ENCODE measurements around the gene DNAH10. TPM values are rescaled to one million over a fixed set of nuclear protein-coding genes. Genes with fewer than 3 reads are reported as not detected.

DNAH10 gene
- total RNA-seq, 4 donors from 2014 or later: 0.14 to 0.20 TPM; not detected in 2

DNA sequence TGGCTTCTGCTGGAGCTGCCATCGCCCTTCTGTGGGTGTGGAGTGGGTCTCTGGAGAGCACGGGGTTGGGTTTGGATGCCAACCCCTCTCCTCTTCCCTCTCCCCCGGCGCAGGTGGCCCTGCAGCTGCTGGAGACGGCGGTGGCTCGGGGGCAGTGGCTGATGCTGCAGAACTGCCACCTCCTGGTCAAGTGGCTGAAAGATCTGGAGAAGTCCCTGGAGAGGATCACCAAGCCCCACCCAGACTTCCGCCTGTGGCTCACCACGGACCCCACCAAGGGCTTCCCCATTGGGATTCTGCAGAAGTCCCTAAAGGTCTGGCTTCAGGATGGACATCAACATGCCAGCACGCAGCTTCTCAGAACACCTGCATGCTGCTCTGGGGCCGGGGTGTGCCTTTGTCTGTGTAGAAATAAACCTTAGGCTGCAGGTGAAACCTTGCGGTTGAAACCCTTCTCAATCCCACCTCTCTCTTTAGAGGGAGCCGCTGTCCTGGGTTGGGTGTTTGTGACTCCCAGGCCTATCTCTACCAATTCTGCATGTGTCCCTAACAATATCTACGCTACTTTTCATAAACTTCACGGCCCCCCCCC, 166.3 kb downstream of the DNAH10 start:
- H3K27ac ChIP-seq: no peak overlapping the region
- H3K4me1 ChIP-seq: no peaks in the 10 kb centered on the region
- in situ Hi-C loops (cut with MboI; ENCODE audit: low pct_ligation_motif_present in 1 of 4, low pct_unique_long_range_greater_than_20kb in 1 of 4, low sequenced_read_pairs in 3 of 4): no loop called here

GRCh38 chr12:123928897-123929296, 166.8 kb downstream of the DNAH10 start:
- no peaks in the 10 kb centered on the region for H3K36me3 ChIP-seq
- WGBS, 2 donors (ENCODE audit: low coverage in 1 of 2): 20 to 88% methylated on average over 1 to 7 of the region's 7 CpGs
- no peak overlapping the region for H3K4me3 ChIP-seq
- H3K27ac ChIP-seq: no peak overlapping the region
- no peak for TF ChIP-seq EP300 (IDR thresholded peaks at IDR 0.05; ENCODE audit: low read depth)
- in situ Hi-C loops (cut with MboI; ENCODE audit: low pct_ligation_motif_present in 1 of 4, low pct_unique_long_range_greater_than_20kb in 1 of 4, low sequenced_read_pairs in 3 of 4): no loop called here
- no peaks in the 10 kb centered on the region for H3K9me3 ChIP-seq
- no peaks in the 10 kb centered on the region for H3K4me1 ChIP-seq
- no peak for DNase-seq
- H3K27me3 ChIP-seq: no peaks in the 10 kb centered on the region
- intact Hi-C loops (cut with DNase I; ENCODE audit: low total_unique reads): no loop called here

More for the DNA sequence above, 166.3 kb downstream of the DNAH10 start:
- no peak overlapping the region for H3K4me3 ChIP-seq
- DNase-seq: no peak
- no peaks in the 10 kb centered on the region for H3K9me3 ChIP-seq
- no peak for TF ChIP-seq CTCF (IDR thresholded peaks at IDR 0.05)
- H3K27me3 ChIP-seq: no peaks in the 10 kb centered on the region
- no peaks in the 10 kb centered on the region for H3K36me3 ChIP-seq
- 71% methylated on average over 15 of the region's 15 CpGs; no CpG with 5 or more reads in 1 of the 2 donors for WGBS, 2 donors (ENCODE audit: low coverage in 1 of 2)
- intact Hi-C loops (cut with DNase I; ENCODE audit: low total_unique reads): no loop called here

GRCh38 chr12:123929946-123930583, 168.0 kb downstream of the DNAH10 start:
- TF ChIP-seq EP300 (IDR thresholded peaks at IDR 0.05; ENCODE audit: low read depth) (no peak), POLR2A (IDR thresholded peaks at IDR 0.05) (no peak), CTCF (IDR thresholded peaks at IDR 0.05) (no peak), POLR2AphosphoS5 (IDR thresholded peaks at IDR 0.05) (no peak)
- Histone ChIP-seq H3K4me1 (no peaks in the 10 kb centered on the region), H3K36me3 (no peaks in the 10 kb centered on the region), H3K4me3 (no peak overlapping the region), H3K27me3 (no peaks in the 10 kb centered on the region), H3K9me3 (no peaks in the 10 kb centered on the region), H3K27ac (no peak overlapping the region)
- in situ Hi-C loops (cut with MboI; ENCODE audit: low pct_ligation_motif_present in 1 of 4, low pct_unique_long_range_greater_than_20kb in 1 of 4, low sequenced_read_pairs in 3 of 4): no loop called here
- intact Hi-C loops (cut with DNase I; ENCODE audit: low total_unique reads): no loop called here
- 80% methylated on average over 9 of the region's 9 CpGs; no CpG with 5 or more reads in 1 of the 2 donors for WGBS, 2 donors (ENCODE audit: low coverage in 1 of 2)
- DNase-seq: no peak

DNA sequence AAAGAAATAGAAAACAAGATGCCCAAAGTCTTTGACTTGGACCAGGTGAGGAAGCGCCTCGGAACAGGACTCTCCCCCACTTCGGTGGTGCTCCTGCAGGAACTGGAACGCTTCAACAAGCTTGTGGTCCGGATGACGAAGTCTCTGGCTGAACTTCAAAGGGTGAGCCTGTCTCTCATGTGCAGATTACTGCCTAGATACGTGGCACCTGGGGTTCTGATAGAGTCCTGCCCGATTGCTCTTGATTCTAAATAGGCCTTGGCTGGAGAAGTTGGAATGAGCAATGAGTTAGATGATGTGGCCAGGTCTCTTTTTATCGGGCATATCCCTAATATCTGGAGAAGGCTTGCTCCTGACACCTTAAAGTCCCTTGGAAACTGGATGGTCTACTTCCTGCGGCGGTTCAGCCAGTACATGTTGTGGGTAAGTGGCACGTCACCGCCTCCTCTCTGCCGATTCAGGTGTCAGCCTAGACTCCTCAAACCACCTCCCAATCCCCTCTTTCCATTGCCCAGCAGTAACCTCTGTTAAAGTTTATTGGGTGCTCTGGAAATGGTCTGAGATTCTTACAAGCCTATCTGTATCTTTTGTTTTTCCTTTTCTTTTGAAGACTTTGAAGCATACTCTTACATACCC, 169.7 kb downstream of the DNAH10 start:
- WGBS, 2 donors (ENCODE audit: low coverage in 1 of 2): 79 to 88% methylated on average over 5 to 14 of the region's 14 CpGs
- intact Hi-C loops (cut with DNase I; ENCODE audit: low total_unique reads): no loop called here
- TF ChIP-seq CTCF (IDR thresholded peaks at IDR 0.05): no peak
- TF ChIP-seq POLR2AphosphoS5 (IDR thresholded peaks at IDR 0.05): no peak
- no peak for TF ChIP-seq EP300 (IDR thresholded peaks at IDR 0.05; ENCODE audit: low read depth)
- TF ChIP-seq POLR2A (IDR thresholded peaks at IDR 0.05): no peak

More for the DNA sequence above, 169.7 kb downstream of the DNAH10 start:
- DNase-seq: no peak
- Histone ChIP-seq H3K36me3 (no peaks in the 10 kb centered on the region), H3K4me1 (no peaks in the 10 kb centered on the region), H3K9me3 (no peaks in the 10 kb centered on the region), H3K27ac (no peak overlapping the region), H3K27me3 (no peaks in the 10 kb centered on the region), H3K4me3 (no peak overlapping the region)
- in situ Hi-C loops (cut with MboI; ENCODE audit: low pct_ligation_motif_present in 1 of 4, low pct_unique_long_range_greater_than_20kb in 1 of 4, low sequenced_read_pairs in 3 of 4): no loop called here
